ENCODE results near the gene KCNH4. TPM values are rescaled to one million over a fixed set of nuclear protein-coding genes. Genes with fewer than 3 reads are reported as not detected.

Gene KCNH4
- total and polyA plus RNA-seq, 9 of the 15 experiments (the other 6 are each of a cell fraction or from before 2014, with no cell fraction given) = 0.10 to 1.8 (median 0.50) TPM

- TF ChIP-seq ZNF609 (CRISPR knock-in tag; IDR thresholded peaks at IDR 0.05; ENCODE audit: borderline replicate concordance) = no peak
- peak; percentile 25; the same call in 1 of the 2 replicates for TF ChIP-seq CLOCK (CRISPR knock-in tag; IDR thresholded peaks at IDR 0.05; ENCODE audit: borderline replicate concordance)
- peak; percentile 98 for TF ChIP-seq L3MBTL2 (IDR thresholded peaks at IDR 0.05)
- TF ChIP-seq PRDM10 (IDR thresholded peaks at IDR 0.05; ENCODE audit: partially characterized antibody) = no peak
- TF ChIP-seq ZBTB11 (CRISPR knock-in tag; IDR thresholded peaks at IDR 0.05) = no peak
- no peak for TF ChIP-seq POLR2B (IDR thresholded peaks at IDR 0.05; ENCODE audit: low read depth, partially characterized antibody)
- TF ChIP-seq ELK3 (CRISPR knock-in tag; IDR thresholded peaks at IDR 0.05) = no peak
These were observed at the start of gene KCNH4 (continued) for GRCh38 chr17:42180922-42181850.

Measured in K562 (cell line).